Lung (tissue), 12 donors: Measurements from ENCODE around the gene MLYCD. TPM values are rescaled to one million over a fixed set of nuclear protein-coding genes. Genes with fewer than 3 reads are reported as not detected.

Experiments
- ATAC-seq: fragments of 200-7000 bp; cut with Tn5 transposase; one replicate; pipeline ENCODE4 v1.9.1; 2020; ENCODE audit warnings: moderate number of reproducible peaks; ENCODE audit not compliant: insufficient read depth, low FRiP score
- DNase-seq, 3 donors: peaks; one replicate each; pipeline ENCODE4 v3.0.0-alpha.2; 2013 to 2017
- H3K27ac ChIP-seq, 2 donors: one replicate each; pipeline ENCODE4 v1.5.1; 2013; ENCODE audit warnings: mild to moderate bottlenecking in 2 of 2, moderate library complexity in 2 of 2, control low read depth in 1 of 2, inconsistent platforms in 1 of 2, low read depth in 1 of 2, low read length in 1 of 2
- H3K27me3 ChIP-seq, 3 donors: one replicate each; pipeline ENCODE4 v1.5.1; 2013; ENCODE audit warnings: low read length in 2 of 3; ENCODE audit not compliant: control insufficient read depth in 3 of 3, insufficient read depth in 3 of 3
- H3K36me3 ChIP-seq, 4 donors: one replicate each; pipeline ENCODE4 v1.5.1; 2013; ENCODE audit warnings: low read length in 4 of 4, mild to moderate bottlenecking in 1 of 4, moderate library complexity in 1 of 4; ENCODE audit not compliant: control insufficient read depth in 4 of 4, insufficient read depth in 4 of 4
- H3K4me1 ChIP-seq, 5 donors: one replicate each; pipeline ENCODE4 v1.5.1; 2013; ENCODE audit warnings: low read length in 5 of 5, mild to moderate bottlenecking in 2 of 5, moderate library complexity in 1 of 5; ENCODE audit not compliant: control insufficient read depth in 5 of 5, insufficient read depth in 5 of 5
- H3K4me3 ChIP-seq: one replicate; pipeline ENCODE4 v1.5.1; 2013; ENCODE audit warnings: mild to moderate bottlenecking, control low read depth, moderate library complexity
- H3K9ac ChIP-seq, 2 donors: one replicate each; pipeline ENCODE4 v1.5.1; 2013; ENCODE audit warnings: low read length in 2 of 2, control low read depth in 1 of 2; ENCODE audit not compliant: insufficient read depth in 1 of 2
- H3K9me3 ChIP-seq, 4 donors: one replicate each; pipeline ENCODE4 v1.5.1; 2013; ENCODE audit warnings: low read length in 3 of 4, mild to moderate bottlenecking in 1 of 4, moderate library complexity in 1 of 4; ENCODE audit not compliant: control insufficient read depth in 4 of 4, insufficient read depth in 3 of 4
- WGBS, 2 donors: extraction: QIAGEN DNeasy Blood & Tissue Kit; methylation state at CpG; one replicate each; pipeline ENCODE4 v1.1.7; 2013; 5-methylcytosine and 5-hydroxymethylcytosine counted together
- polyA plus RNA-seq, 2 donors: library from polyadenylated mRNA; stranded (reverse); fragments of 200-250 nt; gene quantifications; one replicate each; pipeline ENCODE4 v1.2.1, GENCODE V29; 2013
- total RNA-seq, 2 donors: library from RNA; depleted of rRNA in 1 of 2; stranded (reverse); fragments of >200 nt in 1 of 2; gene quantifications; one replicate each; pipeline ENCODE4 v1.2.1, GENCODE V29; 2014 to 2021
- TF ChIP-seq, protein P1 (sequence below): IDR thresholded peaks from 2 replicates; pipeline ENCODE4 v1.5.1; 2012; ENCODE audit warnings: mild to moderate bottlenecking; ENCODE audit errors: control extremely low read depth, extremely low read depth
- donor health status: control.
- donor health status: control.
- donor health status: Bipolar disorder and iron deficiency.
- donor health status: healthy.
- donor health status: DM: yes; HTN: yes; CAD: no.

The MLYCD gene
- total and polyA plus RNA-seq, 4 donors, result 2.0 to 9.1 (median 4.8) TPM

DNA sequence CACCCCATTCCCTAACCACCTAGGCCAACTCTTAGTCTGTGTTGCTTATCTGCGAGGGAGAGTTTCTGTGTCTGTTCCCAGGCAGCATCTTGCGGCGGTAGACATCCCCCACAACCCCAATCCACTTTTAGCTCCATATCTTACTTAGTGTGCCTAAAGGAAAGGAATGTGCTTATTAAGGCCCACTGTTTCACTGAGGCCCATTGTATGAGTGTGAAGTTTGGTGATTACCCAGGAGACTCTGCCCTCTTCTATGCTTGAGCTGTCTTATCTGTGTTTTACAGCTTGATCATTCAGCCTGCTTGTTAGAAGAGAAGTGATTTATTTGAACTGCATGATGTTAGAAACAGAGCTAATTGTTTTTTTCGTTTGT lies 10.3 kb upstream of the MLYCD start:
- H3K4me3 ChIP-seq, result no peak overlapping the region
- TF ChIP-seq, protein P1, sequence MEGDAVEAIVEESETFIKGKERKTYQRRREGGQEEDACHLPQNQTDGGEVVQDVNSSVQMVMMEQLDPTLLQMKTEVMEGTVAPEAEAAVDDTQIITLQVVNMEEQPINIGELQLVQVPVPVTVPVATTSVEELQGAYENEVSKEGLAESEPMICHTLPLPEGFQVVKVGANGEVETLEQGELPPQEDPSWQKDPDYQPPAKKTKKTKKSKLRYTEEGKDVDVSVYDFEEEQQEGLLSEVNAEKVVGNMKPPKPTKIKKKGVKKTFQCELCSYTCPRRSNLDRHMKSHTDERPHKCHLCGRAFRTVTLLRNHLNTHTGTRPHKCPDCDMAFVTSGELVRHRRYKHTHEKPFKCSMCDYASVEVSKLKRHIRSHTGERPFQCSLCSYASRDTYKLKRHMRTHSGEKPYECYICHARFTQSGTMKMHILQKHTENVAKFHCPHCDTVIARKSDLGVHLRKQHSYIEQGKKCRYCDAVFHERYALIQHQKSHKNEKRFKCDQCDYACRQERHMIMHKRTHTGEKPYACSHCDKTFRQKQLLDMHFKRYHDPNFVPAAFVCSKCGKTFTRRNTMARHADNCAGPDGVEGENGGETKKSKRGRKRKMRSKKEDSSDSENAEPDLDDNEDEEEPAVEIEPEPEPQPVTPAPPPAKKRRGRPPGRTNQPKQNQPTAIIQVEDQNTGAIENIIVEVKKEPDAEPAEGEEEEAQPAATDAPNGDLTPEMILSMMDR, result no peak
- no peak overlapping the region for H3K27ac ChIP-seq
- H3K36me3 ChIP-seq, result no peaks in the 10 kb centered on the region
- no peaks in the 10 kb centered on the region for H3K27me3 ChIP-seq
- H3K9ac ChIP-seq, result no peak overlapping the region
- WGBS, 2 donors, result 69 to 80% methylated on average over 4 of the region's 4 CpGs
- ATAC-seq (no peak), DNase-seq (no peak)
- H3K4me1 ChIP-seq, result no peaks in the 10 kb centered on the region
- peaks cover 0 to 5% (median 3%) of the 10 kb centered on the region in 4 donors for H3K9me3 ChIP-seq

- TF ChIP-seq, protein P1, result no peak
- no peak for DNase-seq
Measured at GRCh38 chr16:83890359-83890758, 8.6 kb upstream of the MLYCD start.

GRCh38 chr16:83891742-83892141 lies 7.2 kb upstream of the MLYCD start:
- WGBS, 2 donors, result 81 to 94% methylated on average over 3 of the region's 3 CpGs
- Histone ChIP-seq H3K27ac (no peak overlapping the region), H3K27me3 (no peaks in the 10 kb centered on the region), H3K36me3 (no peaks in the 10 kb centered on the region), H3K9ac (no peak overlapping the region), H3K4me1 (no peaks in the 10 kb centered on the region), H3K4me3 (no peak overlapping the region), H3K9me3 (peaks cover 0 to 5% (median 3%) of the 10 kb centered on the region in 4 donors)
- TF ChIP-seq, protein P1, result no peak
- DNase-seq, result no peak
- ATAC-seq, result no peak

More at GRCh38 chr16:83890359-83890758, 8.6 kb upstream of the MLYCD start:
- 89 to 90% methylated on average over 5 of the region's 5 CpGs for WGBS, 2 donors
- Histone ChIP-seq H3K9ac (no peak overlapping the region), H3K9me3 (peaks cover 0 to 5% (median 3%) of the 10 kb centered on the region in 4 donors), H3K27me3 (no peaks in the 10 kb centered on the region), H3K27ac (no peak overlapping the region), H3K4me3 (no peak overlapping the region), H3K4me1 (no peaks in the 10 kb centered on the region), H3K36me3 (no peaks in the 10 kb centered on the region)
- no peak for ATAC-seq

GRCh38 chr16:83895243-83895642 lies 3.7 kb upstream of the MLYCD start:
- Histone ChIP-seq H3K27ac (no peak overlapping the region), H3K4me3 (no peak overlapping the region), H3K9me3 (peaks cover 0 to 5% (median 2%) of the 10 kb centered on the region in 4 donors), H3K36me3 (no peaks in the 10 kb centered on the region), H3K4me1 (peaks cover 1 to 14% (median 6%) of the 10 kb centered on the region in 5 donors), H3K27me3 (no peaks in the 10 kb centered on the region), H3K9ac (no peak overlapping the region)
- WGBS, 2 donors, result 78 to 83% methylated on average over 4 of the region's 4 CpGs
- TF ChIP-seq, protein P1, result no peak
- ATAC-seq (no peak), DNase-seq (no peak)
